ENCODE measurements around the gene HSD11B1L. TPM values are rescaled to one million over a fixed set of nuclear protein-coding genes. Genes with fewer than 3 reads are reported as not detected.

HSD11B1L gene
- total RNA-seq, 1 donor from 2014 or later: 6.6 TPM

DNA sequence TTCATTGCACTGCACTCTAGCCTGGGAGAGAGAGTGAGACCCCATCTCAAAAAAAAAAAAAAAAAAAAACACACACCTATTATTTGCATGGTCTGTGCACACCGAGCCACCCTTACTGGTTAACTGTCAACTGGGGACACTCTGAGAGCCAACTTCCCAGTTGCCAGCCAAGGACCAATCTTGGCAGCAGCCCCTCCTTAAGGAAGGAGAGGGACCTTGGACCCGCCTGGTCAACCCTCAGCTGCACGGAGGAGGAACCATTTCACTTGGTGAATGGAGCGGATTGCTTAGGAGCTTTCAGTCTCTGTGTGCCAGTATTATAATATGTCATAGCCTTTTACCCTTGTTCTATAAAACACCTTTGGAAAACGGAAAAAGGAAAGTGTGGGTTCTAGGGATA lies 25.4 kb upstream of the HSD11B1L start:
- ATAC-seq (no peak), DNase-seq (no peak)
- Histone ChIP-seq H3K9me3 (no peaks in the 10 kb centered on the region), H3K27me3 (no peaks in the 10 kb centered on the region), H3K4me1 (no peaks in the 10 kb centered on the region), H3K36me3 (peaks cover 99% of the 10 kb centered on the region), H3K4me3 (no peak overlapping the region), H3K27ac (no peak overlapping the region)
- intact Hi-C loops (cut with DNase I): no loop called here
- TF ChIP-seq, protein P1, sequence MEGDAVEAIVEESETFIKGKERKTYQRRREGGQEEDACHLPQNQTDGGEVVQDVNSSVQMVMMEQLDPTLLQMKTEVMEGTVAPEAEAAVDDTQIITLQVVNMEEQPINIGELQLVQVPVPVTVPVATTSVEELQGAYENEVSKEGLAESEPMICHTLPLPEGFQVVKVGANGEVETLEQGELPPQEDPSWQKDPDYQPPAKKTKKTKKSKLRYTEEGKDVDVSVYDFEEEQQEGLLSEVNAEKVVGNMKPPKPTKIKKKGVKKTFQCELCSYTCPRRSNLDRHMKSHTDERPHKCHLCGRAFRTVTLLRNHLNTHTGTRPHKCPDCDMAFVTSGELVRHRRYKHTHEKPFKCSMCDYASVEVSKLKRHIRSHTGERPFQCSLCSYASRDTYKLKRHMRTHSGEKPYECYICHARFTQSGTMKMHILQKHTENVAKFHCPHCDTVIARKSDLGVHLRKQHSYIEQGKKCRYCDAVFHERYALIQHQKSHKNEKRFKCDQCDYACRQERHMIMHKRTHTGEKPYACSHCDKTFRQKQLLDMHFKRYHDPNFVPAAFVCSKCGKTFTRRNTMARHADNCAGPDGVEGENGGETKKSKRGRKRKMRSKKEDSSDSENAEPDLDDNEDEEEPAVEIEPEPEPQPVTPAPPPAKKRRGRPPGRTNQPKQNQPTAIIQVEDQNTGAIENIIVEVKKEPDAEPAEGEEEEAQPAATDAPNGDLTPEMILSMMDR (IDR thresholded peaks at IDR 0.05): no peak

DNA sequence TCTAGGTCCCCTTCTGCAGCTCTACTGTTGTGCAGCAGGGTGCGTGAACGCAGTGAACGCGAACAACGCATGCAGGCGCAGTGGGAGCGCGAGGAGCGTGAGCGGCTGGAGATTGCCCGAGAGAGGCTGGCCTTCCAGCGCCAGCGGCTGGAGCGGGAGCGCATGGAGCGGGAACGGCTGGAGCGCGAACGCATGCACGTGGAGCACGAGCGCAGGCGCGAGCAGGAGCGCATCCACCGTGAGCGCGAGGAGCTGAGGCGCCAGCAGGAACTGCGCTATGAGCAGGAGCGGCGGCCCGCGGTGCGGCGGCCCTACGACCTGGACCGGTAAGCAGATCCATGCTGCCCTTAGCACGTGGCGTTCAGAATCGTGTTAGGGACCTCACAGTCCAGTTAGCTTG lies 19.3 kb upstream of the HSD11B1L start:
- Histone ChIP-seq H3K9me3 (no peaks in the 10 kb centered on the region), H3K4me3 (no peak overlapping the region), H3K27me3 (no peaks in the 10 kb centered on the region), H3K36me3 (peaks cover 100% of the 10 kb centered on the region), H3K27ac (no peak overlapping the region), H3K4me1 (no peaks in the 10 kb centered on the region)
- TF ChIP-seq, protein P1 (IDR thresholded peaks at IDR 0.05): no peak
- ATAC-seq: peak; percentile 36
- intact Hi-C loops (cut with DNase I): no loop called here
- no peak for DNase-seq

DNA sequence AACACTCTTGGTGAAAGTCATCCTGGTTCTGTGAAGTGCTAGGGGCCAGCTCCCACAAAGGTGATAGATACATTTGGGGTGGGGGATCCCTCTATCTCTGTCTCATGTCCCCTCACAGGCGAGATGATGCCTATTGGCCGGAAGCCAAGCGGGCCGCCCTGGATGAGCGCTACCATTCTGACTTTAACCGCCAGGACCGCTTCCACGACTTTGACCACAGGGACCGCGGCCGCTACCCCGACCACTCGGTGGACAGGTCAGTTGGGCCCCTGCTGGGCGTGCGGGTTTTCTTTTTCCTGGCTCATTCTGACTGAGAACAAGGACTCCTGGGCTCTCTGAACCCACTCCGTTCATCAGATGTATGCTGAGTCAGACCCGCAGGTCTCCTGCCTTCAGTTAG lies 16.9 kb upstream of the HSD11B1L start:
- DNase-seq: no peak
- peaks cover 100% of the 10 kb centered on the region for H3K36me3 ChIP-seq
- ATAC-seq: no peak
- H3K27ac ChIP-seq: no peak overlapping the region
- no peaks in the 10 kb centered on the region for H3K4me1 ChIP-seq
- intact Hi-C loops (cut with DNase I): no loop called here
- no peaks in the 10 kb centered on the region for H3K27me3 ChIP-seq
- TF ChIP-seq, protein P1 (IDR thresholded peaks at IDR 0.05): no peak
- no peaks in the 10 kb centered on the region for H3K9me3 ChIP-seq
- no peak overlapping the region for H3K4me3 ChIP-seq

DNA sequence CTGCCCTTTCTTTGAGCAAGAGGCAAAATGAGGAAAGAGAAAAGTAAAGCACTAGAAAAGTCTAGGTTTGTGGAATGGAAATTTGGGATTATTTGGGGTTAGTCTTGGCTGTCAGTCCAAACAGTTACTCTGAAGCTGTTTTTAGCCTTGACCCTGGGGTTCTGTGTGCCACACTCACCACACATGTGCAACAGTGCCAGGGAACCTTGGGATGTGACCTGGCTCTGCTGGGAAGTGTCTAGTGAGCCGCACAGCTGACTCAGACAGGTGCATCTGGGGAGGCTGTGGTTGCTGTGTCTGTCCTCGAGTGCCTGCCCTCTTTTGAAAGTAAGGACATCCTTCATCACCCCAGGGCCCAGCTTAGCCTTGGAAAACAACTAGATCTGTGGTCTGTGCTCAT lies 16.3 kb upstream of the HSD11B1L start:
- peaks cover 100% of the 10 kb centered on the region for H3K36me3 ChIP-seq
- no peak overlapping the region for H3K27ac ChIP-seq
- no peaks in the 10 kb centered on the region for H3K4me1 ChIP-seq
- DNase-seq (no peak), ATAC-seq (no peak)
- H3K27me3 ChIP-seq: no peaks in the 10 kb centered on the region
- TF ChIP-seq, protein P1 (IDR thresholded peaks at IDR 0.05): no peak
- intact Hi-C loops (cut with DNase I): no loop called here
- no peak overlapping the region for H3K4me3 ChIP-seq
- H3K9me3 ChIP-seq: no peaks in the 10 kb centered on the region

DNA sequence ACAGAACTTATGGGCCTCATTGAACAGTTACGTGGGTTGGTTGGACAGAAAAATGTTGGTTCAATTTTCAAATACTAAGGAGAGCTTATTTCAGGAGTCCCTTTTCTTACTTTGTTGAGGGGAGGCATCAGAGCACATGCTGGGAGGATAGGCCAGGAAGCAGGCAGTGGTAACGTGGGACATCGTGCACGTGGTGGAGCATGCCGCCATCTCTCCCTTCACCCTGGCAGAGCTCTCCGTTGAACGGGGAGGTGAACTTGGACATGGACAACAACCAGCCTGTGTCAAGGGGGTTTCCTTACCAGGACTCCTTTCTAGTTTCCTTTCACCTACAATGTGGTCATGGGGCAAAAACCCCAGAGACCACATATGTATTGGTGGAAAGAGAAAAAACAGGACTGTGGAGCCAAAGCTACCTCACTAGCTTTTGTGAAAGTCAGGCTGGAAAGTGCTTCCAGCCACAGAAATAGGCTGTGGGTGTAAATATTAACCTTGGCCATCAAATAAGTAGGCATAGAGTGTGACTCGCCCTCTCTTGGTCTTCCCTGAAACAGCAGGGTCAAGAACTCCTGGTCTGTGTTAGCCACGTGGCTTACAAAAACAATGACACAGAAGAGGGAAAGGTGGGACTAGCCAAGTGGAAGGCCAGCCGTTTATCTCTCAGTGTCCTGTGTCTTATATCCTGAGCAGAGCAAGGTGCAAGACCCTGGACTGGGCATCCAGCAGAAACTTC lies 14.9 kb upstream of the HSD11B1L start:
- Histone ChIP-seq H3K27me3 (no peaks in the 10 kb centered on the region), H3K4me1 (no peaks in the 10 kb centered on the region), H3K4me3 (no peak overlapping the region), H3K27ac (no peak overlapping the region), H3K36me3 (peaks cover 92% of the 10 kb centered on the region), H3K9me3 (no peaks in the 10 kb centered on the region)
- ATAC-seq (no peak), DNase-seq (no peak)
- intact Hi-C loops (cut with DNase I): no loop called here
- TF ChIP-seq, protein P1 (IDR thresholded peaks at IDR 0.05): no peak
